Testis (tissue), 3 donors: Measurements from ENCODE around the gene ADCY5. TPM values are rescaled to one million over a fixed set of nuclear protein-coding genes. Genes with fewer than 3 reads are reported as not detected.

Source experiments
- DNase-seq: peaks from one replicate; pipeline ENCODE4 v3.0.0-alpha.2; 2019
- H3K27ac ChIP-seq, 2 donors: fragments of 200-600 bp; sonication (generic); one replicate each; pipeline ENCODE4 v1.5.1; 2019
- H3K27me3 ChIP-seq: fragments of 200-600 bp; sonication (generic); one replicate; pipeline ENCODE4 v1.5.1; 2019
- H3K36me3 ChIP-seq: fragments of 200-600 bp; sonication (generic); one replicate; pipeline ENCODE4 v1.5.1; 2017; ENCODE audit warnings: low read depth; ENCODE audit errors: missing control alignments
- H3K4me1 ChIP-seq: fragments of 200-600 bp; sonication (generic); one replicate; pipeline ENCODE4 v1.5.1; 2019
- H3K4me3 ChIP-seq, 2 donors: fragments of 200-600 bp; sonication (generic); one replicate each; pipeline ENCODE4 v1.5.1; 2017 to 2019
- H3K9me3 ChIP-seq: fragments of 200-600 bp; sonication (generic); one replicate; pipeline ENCODE4 v1.5.1; 2017
- POLR2A ChIP-seq: fragments of 450-650 bp; IDR thresholded peaks from one replicate; pipeline ENCODE4 v1.6.1; 2017; ENCODE audit warnings: antibody characterized with exemption, mild to moderate bottlenecking, moderate library complexity
- WGBS, 2 donors: methylation state at CpG; one replicate each; pipeline ENCODE4 v1.1.5; 2018; 5-methylcytosine and 5-hydroxymethylcytosine counted together
- intact Hi-C: fragments of 100-400 bp; cut with DNase I; formaldehyde crosslinking; loops from one replicate; pipeline ENCODE4 v1.15.1; 2023; ENCODE audit warnings: low total_unique reads
- polyA plus RNA-seq: library from polyadenylated mRNA; stranded (reverse); fragments of 350-450 nt; fragmentation: Illumina TruSeq; extraction: RNeasy Lipid Tissue Mini Kit (QIAGEN cat#74804); gene quantifications from one replicate; pipeline ENCODE4 v1.2.3, GENCODE V29; 2014; ENCODE audit warnings: low read depth, low replicate concordance; ENCODE audit not compliant: insufficient read depth
- total RNA-seq, 2 donors: library from RNA; depleted of rRNA; stranded (reverse); fragments of >200 nt; gene quantifications; one replicate each; pipeline ENCODE4 v1.2.3, GENCODE V29; 2016
- TF ChIP-seq, protein P1 (sequence below), 3 experiments: fragments of 450-650 bp in 2 of 3; fragments of 200-600 bp in 1 of 3; sonication (generic) in 1 of 3; IDR thresholded peaks; one replicate each; pipeline ENCODE4 v1.5.1; 2016 to 2019; ENCODE audit warnings: antibody characterized with exemption in 3 of 3, mild to moderate bottlenecking in 2 of 3, moderate library complexity in 1 of 3

The ADCY5 gene
- total and polyA plus RNA-seq, 3 donors from 2014 or later, result 16.5 to 41.6 (median 33.6) TPM

GRCh38 chr3:123337948-123338619 is 110.8 kb downstream of the ADCY5 start:
- Histone ChIP-seq H3K27me3 (no peaks in the 10 kb centered on the region), H3K36me3 (no peaks in the 10 kb centered on the region), H3K4me1 (peaks cover 18% of the 10 kb centered on the region), H3K4me3 (no peak overlapping the region), H3K27ac (peak overlapping the region in 1 of 2 donors; percentile 14), H3K9me3 (no peaks in the 10 kb centered on the region)
- DNase-seq, result no peak
- WGBS, 2 donors, result 62 to 85% methylated on average over 7 to 8 of the region's 8 CpGs
- intact Hi-C loops, result loop anchor here (10.0 kb wide), 1 partner anchor 107 kb away; the partner anchor contains the start of gene ADCY5
- TF ChIP-seq, protein P1, sequence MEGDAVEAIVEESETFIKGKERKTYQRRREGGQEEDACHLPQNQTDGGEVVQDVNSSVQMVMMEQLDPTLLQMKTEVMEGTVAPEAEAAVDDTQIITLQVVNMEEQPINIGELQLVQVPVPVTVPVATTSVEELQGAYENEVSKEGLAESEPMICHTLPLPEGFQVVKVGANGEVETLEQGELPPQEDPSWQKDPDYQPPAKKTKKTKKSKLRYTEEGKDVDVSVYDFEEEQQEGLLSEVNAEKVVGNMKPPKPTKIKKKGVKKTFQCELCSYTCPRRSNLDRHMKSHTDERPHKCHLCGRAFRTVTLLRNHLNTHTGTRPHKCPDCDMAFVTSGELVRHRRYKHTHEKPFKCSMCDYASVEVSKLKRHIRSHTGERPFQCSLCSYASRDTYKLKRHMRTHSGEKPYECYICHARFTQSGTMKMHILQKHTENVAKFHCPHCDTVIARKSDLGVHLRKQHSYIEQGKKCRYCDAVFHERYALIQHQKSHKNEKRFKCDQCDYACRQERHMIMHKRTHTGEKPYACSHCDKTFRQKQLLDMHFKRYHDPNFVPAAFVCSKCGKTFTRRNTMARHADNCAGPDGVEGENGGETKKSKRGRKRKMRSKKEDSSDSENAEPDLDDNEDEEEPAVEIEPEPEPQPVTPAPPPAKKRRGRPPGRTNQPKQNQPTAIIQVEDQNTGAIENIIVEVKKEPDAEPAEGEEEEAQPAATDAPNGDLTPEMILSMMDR (IDR thresholded peaks at IDR 0.05), result no peak
- no peak for TF ChIP-seq POLR2A

- 95% methylated on average over 10 to 11 of the region's 11 CpGs for WGBS, 2 donors
- DNase-seq, result no peak
- Histone ChIP-seq H3K27me3 (no peaks in the 10 kb centered on the region), H3K27ac (no peak overlapping the region), H3K4me3 (no peak overlapping the region), H3K4me1 (peaks cover 13% of the 10 kb centered on the region), H3K9me3 (no peaks in the 10 kb centered on the region), H3K36me3 (no peaks in the 10 kb centered on the region)
- intact Hi-C loops, result loop anchor here (10.0 kb wide), 1 partner anchor 108 kb away; the partner anchor contains the start of gene ADCY5
- no peak for TF ChIP-seq POLR2A
- TF ChIP-seq, protein P1 (IDR thresholded peaks at IDR 0.05), result no peak
These were observed 111.7 kb downstream of the ADCY5 start for GRCh38 chr3:123337226-123337625.

- Histone ChIP-seq H3K9me3 (no peaks in the 10 kb centered on the region), H3K27ac (no peak overlapping the region), H3K4me1 (peaks cover 16% of the 10 kb centered on the region), H3K27me3 (no peaks in the 10 kb centered on the region), H3K36me3 (no peaks in the 10 kb centered on the region), H3K4me3 (no peak overlapping the region)
- DNase-seq, result no peak
- WGBS, 2 donors, result 85 to 95% methylated on average over 5 to 7 of the region's 7 CpGs
- intact Hi-C loops, result loop anchor here (10.0 kb wide), 1 partner anchor 108 kb away; the partner anchor contains the start of gene ADCY5
- TF ChIP-seq, protein P1 (IDR thresholded peaks at IDR 0.05), result no peak
- no peak for TF ChIP-seq POLR2A
These were observed 112.4 kb downstream of the ADCY5 start for GRCh38 chr3:123336441-123336851.

DNA sequence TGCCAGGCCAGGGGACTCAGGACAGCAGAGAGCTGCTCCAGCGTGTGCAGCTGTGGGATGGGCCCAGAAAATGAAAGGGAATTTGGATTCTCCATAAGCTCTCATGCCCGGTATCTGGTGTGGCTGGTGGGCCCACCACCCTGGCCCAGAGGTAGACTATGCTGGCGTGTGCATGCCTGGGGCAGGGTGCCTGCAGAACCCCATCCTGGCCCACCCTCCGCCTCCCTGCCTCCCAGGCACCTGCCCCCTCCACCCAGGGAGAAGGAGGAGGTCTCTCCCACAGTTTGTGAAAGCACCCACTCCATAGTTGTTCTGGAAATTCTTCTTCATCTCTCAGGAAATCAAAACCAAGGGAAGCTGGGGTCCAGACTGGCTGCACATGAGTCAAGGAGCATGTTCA is 112.9 kb downstream of the ADCY5 start:
- H3K9me3 ChIP-seq, result no peaks in the 10 kb centered on the region
- TF ChIP-seq POLR2A, result no peak
- TF ChIP-seq, protein P1 (IDR thresholded peaks at IDR 0.05), result no peak
- no peak overlapping the region for H3K27ac ChIP-seq
- H3K4me3 ChIP-seq, result no peak overlapping the region
- 67 to 86% methylated on average over 4 of the region's 4 CpGs for WGBS, 2 donors
- H3K4me1 ChIP-seq, result peaks cover 21% of the 10 kb centered on the region
- H3K36me3 ChIP-seq, result no peaks in the 10 kb centered on the region
- intact Hi-C loops, result loop anchor here (10.0 kb wide), 1 partner anchor 109 kb away; the partner anchor contains the start of gene ADCY5
- DNase-seq, result no peak
- no peaks in the 10 kb centered on the region for H3K27me3 ChIP-seq
